ENCODE results near the gene CCDC57.

GRCh38 chr17:82051776-82052637 is 160.6 kb downstream of the CCDC57 start, which contains the start of the genes GPS1 and RFNG:
- TF ChIP-seq CTCF (IDR thresholded peaks at IDR 0.05; ENCODE audit: borderline replicate concordance, extremely low read depth, low read length, poor library complexity, severe bottlenecking) (no peak), EZH2 (IDR thresholded peaks at IDR 0.05; ENCODE audit: borderline replicate concordance, low read depth, low read length, severe bottlenecking) (no peak)
